GM20000 (cell line): ENCODE measurements around the gene OVAAL.

Source experiments
- DNase-seq: peaks from one replicate; pipeline ENCODE4 v3.0.0; 2012; ENCODE audit warnings: low spot score
- TF ChIP-seq, protein P1 (sequence below): IDR thresholded peaks from 2 replicates; pipeline ENCODE4 v1.5.1; 2012; ENCODE audit warnings: mild to moderate bottlenecking, control low read depth; ENCODE audit errors: extremely low read depth, missing control alignments

The OVAAL gene

DNA sequence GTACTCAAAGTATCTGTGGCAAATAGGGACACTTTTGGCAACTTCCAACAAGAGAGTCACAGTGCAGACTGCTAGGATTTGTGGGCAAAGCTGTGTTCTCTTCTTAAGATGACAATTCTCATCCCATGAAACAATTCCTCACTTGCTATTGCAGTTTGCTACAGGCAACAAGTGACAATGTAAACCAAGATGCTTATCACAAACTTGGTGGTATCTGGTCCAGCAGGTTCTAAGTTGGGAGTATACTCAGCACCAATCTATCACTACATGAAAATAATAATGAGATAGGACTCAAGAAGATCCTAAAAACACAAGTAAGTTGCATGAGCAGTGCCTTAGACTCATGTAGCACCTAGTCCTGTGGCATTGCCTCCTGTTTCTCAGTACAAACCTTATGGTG lies 3.4 kb upstream of the OVAAL start:
- TF ChIP-seq, protein P1, sequence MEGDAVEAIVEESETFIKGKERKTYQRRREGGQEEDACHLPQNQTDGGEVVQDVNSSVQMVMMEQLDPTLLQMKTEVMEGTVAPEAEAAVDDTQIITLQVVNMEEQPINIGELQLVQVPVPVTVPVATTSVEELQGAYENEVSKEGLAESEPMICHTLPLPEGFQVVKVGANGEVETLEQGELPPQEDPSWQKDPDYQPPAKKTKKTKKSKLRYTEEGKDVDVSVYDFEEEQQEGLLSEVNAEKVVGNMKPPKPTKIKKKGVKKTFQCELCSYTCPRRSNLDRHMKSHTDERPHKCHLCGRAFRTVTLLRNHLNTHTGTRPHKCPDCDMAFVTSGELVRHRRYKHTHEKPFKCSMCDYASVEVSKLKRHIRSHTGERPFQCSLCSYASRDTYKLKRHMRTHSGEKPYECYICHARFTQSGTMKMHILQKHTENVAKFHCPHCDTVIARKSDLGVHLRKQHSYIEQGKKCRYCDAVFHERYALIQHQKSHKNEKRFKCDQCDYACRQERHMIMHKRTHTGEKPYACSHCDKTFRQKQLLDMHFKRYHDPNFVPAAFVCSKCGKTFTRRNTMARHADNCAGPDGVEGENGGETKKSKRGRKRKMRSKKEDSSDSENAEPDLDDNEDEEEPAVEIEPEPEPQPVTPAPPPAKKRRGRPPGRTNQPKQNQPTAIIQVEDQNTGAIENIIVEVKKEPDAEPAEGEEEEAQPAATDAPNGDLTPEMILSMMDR, result no peak
- no peak for DNase-seq

DNA sequence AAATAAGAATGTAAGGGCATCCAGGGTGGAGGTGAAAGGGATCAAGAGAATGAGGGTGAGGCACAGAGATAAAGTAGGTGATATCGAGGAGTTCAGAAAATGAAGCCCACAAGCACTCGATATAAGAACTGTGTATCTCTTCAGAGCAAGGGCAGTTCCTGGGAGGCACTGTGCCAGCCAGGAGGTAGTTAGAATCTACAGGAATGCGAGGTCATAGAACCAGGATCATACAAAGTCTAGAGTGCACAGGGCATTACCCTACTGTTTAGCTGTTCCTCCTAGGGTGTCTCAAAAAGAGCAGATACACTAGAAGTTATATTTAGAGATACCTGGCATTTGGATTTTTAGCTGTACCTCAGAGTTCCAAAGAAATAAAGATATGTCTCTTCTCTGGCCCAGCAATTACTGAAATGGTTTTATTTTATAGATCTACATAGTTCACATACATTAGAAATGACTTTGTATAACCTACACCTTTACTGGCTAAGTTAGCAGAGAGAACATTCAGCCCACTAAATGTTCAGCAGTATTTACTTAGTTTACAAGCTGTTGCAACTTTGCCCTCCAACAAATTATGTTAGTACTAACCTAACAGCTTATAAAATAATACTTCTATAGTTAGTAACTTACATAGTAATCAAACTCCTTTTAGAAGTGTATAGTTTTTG lies 1.6 kb downstream of the OVAAL start:
- TF ChIP-seq, protein P1, result no peak
- DNase-seq, result no peak

DNA sequence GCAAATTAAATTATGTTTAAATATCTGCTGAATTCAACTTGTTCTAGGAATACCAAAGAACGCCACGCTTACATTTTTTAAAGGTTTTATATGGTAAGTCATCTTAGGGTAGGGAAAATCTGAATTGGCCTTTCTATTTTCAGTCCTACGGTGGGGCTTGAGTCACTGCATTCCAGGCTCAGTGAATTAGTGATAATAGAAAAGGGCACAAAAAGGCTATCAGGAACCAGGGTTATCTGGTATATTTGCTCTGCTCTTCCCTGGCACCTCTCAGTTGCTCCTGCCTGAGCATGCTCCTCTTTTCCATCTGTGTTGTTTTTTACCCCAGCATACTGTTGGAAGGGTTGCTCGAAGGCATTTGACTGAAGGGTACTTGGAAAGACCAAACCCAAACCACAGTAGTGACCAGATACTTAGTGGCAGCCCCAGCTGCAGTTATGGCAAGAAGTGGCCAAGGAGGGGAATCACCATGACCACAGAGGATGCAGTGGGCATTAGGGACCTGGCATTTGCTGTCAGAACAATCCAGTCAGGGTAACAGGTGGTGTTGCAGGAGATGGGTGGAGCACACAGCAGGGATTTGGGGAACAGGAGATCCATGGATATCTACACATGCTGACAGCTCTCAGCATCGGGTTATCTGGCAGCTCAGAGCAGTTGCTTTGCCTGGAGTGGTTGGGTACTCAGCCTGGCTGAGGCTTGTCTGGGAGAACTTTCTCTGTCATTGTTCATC lies 2.3 kb downstream of the OVAAL start:
- no peak for DNase-seq
- TF ChIP-seq, protein P1, result no peak

DNA sequence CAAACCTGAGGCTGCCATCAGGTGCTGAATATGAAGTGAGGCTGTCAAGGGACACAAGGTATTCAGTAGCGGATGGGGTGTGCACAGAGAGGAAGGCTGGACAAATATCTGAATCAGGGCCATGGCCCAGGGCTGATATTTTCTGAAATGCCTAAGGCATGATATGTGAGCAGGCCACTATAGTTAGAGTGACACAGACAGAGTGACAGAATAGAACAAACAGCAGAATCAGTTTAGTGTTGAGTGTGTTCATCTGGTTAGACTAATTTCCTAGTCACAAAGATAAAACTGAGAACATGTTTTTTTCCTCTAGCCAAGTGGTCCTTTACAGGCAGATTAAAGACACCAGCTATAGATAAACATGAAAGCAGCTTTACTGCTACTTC lies 3.9 kb downstream of the OVAAL start:
- no peak for DNase-seq
- TF ChIP-seq, protein P1, result no peak

DNA sequence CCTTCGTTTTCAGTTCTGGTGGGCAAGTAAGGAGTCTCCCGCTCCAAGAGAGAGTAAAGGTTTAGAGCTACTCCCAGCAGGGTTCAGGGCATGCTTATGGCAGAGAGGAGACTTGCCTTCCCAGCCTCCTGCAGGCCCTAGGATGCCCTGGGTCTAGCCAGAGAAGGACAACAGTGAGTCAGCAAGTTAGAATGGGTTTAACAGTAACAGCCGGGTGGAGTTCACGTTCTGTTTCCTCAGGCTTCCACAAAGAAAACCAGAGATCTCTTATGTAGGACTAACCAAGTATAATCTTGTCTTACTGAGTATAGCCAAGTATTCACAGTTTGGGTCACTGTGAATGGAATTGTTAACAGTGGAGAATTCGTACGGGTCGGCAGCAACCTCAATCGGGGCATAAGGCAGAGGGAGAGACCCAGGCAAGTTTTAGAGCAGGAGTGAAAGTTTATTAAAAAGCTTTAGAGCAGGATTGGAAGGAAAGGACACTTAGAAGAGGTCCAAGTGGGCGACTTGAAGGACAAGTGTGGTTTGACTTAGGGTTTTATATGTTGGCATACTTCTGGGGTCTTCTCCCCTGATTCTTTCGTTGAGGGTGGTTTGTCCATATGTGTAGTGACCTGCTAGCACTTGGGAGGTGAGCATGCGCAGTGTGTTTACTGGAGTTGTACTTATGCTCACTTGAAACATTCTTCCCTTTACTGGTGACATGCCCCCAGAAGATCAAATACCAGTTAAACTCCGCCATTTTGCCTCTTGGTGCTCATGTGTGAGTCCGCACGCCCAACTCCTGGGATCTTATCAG lies 4.5 kb downstream of the OVAAL start:
- no peak for DNase-seq
- TF ChIP-seq, protein P1, result no peak

DNA sequence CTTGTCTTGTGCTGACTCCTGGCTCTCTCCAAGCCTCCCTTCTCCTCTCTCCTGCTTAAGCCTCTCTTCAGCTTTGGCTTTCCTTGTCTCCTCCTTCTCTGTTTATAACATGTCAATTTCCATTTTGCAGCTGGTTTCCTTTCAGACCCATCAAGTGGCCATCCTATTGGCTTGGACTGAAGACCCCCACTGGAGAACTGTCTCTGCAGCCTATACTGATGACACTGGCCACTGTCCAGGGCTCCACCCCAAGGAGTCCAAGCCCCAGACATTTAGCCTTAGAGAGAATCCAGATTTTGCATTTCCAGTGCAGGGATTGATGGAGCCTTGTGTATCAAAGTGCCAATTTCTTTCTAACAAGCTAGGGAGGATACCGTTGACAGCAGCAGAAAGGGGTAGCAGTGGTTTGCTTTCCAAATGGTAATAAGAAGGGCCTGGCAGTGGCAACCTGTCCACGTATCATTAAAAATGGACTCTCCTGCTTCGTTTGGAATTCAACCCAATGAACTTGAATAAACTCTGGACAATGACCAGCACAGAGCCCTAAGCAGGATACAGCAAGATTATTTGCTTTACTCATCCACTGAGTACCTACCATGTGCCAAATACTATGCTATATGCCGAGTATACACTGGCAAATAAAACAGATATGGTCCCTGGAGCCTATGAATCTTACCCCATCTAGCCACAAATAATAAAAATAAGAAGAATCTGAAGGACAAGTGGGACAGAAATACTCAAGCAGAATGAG lies 6.5 kb downstream of the OVAAL start:
- DNase-seq, result no peak
- TF ChIP-seq, protein P1, result no peak
